Muscle of leg (tissue), 11 donors: ENCODE measurements around the gene GNE. TPM values are rescaled to one million over a fixed set of nuclear protein-coding genes. Genes with fewer than 3 reads are reported as not detected.

Source experiments
- DNase-seq: peaks from one replicate; pipeline ENCODE4 v3.0.0; 2013
- H3K27ac ChIP-seq: one replicate; pipeline ENCODE4 v1.5.1; 2013; ENCODE audit warnings: mild to moderate bottlenecking, low read length, control low read depth
- H3K27me3 ChIP-seq: one replicate; pipeline ENCODE4 v1.6.1; 2013; ENCODE audit warnings: low read length; ENCODE audit not compliant: control insufficient read depth, insufficient read depth
- H3K36me3 ChIP-seq: one replicate; pipeline ENCODE4 v1.6.1; 2013; ENCODE audit warnings: low read length; ENCODE audit not compliant: control insufficient read depth, insufficient read depth
- H3K4me1 ChIP-seq: one replicate; pipeline ENCODE4 v1.6.1; 2013; ENCODE audit warnings: low read length; ENCODE audit not compliant: control insufficient read depth, insufficient read depth
- H3K4me3 ChIP-seq: one replicate; pipeline ENCODE4 v1.5.1; 2013; ENCODE audit warnings: low read length, control low read depth
- H3K9me3 ChIP-seq: replicated peaks from 2 replicates; pipeline ENCODE4 v1.6.1; 2013; ENCODE audit warnings: low read depth, low read length; ENCODE audit not compliant: control insufficient read depth
- WGBS: methylation state at CpG from one replicate; pipeline ENCODE4 v1.1.5; 2013; ENCODE audit warnings: missing lambda C conversion rate; ENCODE audit not compliant: insufficient coverage; 5-methylcytosine and 5-hydroxymethylcytosine counted together
- polyA plus RNA-seq, 8 donors: library from polyadenylated mRNA; unstranded; fragments of 120-200 nt; gene quantifications; one replicate each; pipeline versions ENCODE4 v1.2.1 to v1.2.3, GENCODE V29; 2013; ENCODE audit warnings: inconsistent platforms in 1 of 8, low replicate concordance in 1 of 8; ENCODE audit not compliant: insufficient read length in 8 of 8, insufficient read depth in 1 of 8
- total RNA-seq: library from RNA; stranded (reverse); fragments of 120-200 nt; gene quantifications from one replicate; pipeline ENCODE4 v1.2.4, GENCODE V29; 2013

GNE gene
- total and polyA plus RNA-seq, 9 donors = 10.4 to 17.8 (median 14.5) TPM

DNA sequence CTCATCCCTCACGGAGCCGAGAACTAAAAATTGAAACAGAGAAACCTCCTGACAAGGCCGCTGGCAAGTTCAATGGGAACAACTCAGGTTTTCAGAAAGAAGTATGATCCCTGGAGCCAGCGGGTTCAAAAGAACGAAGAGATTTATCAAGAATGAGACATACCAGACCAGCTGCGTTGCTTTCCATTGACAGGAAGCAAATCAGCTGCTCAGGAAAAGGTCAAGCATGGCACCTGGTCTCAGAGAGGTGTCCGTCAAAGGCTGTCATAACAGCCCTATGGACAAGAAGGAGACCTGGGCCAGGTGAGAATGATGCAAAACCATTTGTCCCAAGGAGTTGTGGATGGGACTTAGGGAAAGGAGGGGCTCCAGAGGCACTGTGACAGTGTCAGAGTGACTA is 34.9 kb upstream of the GNE start:
- Histone ChIP-seq H3K4me3 (no peak overlapping the region), H3K36me3 (no peaks in the 10 kb centered on the region), H3K4me1 (no peaks in the 10 kb centered on the region), H3K27ac (no peak overlapping the region), H3K9me3 (no peaks in the 10 kb centered on the region), H3K27me3 (no peaks in the 10 kb centered on the region)
- no peak for DNase-seq
- WGBS = 88% methylated on average over 7 of the region's 7 CpGs

DNA sequence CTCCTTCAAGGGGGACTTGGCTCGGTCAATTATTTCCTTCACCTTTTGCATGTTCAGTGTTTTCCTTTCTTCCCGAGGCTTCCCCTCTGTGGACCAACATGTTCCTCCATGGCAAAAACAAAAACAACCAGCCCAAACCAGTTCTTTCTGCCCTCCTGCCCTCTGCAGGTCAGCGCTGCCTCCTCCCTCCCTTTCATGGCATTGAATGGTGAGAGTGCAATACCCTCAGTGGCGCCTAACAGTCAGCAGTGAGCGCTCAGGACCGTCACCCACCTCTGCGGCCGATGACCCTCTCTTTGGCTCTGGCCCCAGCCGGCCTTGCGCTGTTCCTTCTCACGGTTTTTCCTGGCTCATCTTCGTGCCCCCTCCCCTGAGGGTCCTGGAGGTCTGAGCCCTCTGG is 34.4 kb upstream of the GNE start:
- no peaks in the 10 kb centered on the region for H3K4me1 ChIP-seq
- 70% methylated on average over 11 of the region's 12 CpGs for WGBS

DNA sequence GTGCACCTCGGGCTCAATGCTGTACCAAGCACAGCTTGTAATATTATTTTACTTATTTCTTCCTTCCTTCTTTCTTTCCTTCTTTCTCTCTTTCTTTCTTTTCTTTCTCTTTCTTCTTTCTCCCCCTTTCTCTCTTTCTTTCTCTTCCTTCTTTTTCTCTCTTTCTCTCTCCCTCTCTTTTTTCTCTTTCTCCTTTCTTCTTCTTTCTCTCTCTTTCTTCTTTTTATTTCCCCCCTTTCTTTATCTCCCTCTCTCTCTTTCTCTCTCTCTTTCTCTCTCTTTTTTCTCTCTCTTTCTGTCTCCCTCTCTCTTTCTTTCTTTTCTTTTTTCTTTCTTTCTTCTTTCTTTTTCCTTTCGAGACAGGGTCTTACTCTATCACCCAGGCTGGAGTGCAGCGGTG is 32.7 kb upstream of the GNE start:
- H3K4me3 ChIP-seq = no peak overlapping the region
- H3K27ac ChIP-seq = no peak overlapping the region
- no peak for DNase-seq
- WGBS = 88% methylated on average over 3 of the region's 3 CpGs
- no peaks in the 10 kb centered on the region for H3K36me3 ChIP-seq
- no peaks in the 10 kb centered on the region for H3K9me3 ChIP-seq
- H3K27me3 ChIP-seq = no peaks in the 10 kb centered on the region
- no peaks in the 10 kb centered on the region for H3K4me1 ChIP-seq

More for the DNA sequence above, 34.4 kb upstream of the GNE start:
- DNase-seq = no peak
- Histone ChIP-seq H3K27me3 (no peaks in the 10 kb centered on the region), H3K9me3 (no peaks in the 10 kb centered on the region), H3K27ac (no peak overlapping the region), H3K36me3 (no peaks in the 10 kb centered on the region), H3K4me3 (no peak overlapping the region)

DNA sequence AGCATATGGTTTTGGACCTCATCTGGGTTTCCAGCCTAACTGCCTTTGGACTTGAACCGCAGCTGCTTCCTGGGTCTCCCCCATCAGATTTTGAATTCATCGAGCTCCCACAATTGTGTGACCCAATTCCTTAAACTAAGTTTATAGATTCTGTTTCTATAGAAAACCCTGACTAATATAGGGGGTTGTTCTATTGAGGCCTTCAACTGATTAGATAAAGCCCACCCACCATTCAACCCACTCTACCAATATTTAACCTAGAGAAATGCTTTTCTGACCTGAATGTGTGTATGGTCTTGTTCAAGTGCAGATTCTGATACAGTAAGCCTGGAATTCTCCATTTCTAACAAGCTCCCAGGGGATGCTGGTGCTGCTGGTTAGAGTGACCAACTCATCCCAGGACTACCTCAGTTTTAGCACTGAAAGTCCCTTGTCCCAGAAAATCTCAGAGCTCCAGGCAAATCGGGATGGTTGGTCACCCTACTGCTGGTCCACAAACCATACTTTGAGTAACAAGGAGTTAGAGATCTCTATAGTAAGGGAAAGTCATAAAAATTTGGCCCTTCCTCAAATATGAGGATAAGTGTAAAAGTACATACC is 31.7 kb upstream of the GNE start:
- no peak for DNase-seq

DNA sequence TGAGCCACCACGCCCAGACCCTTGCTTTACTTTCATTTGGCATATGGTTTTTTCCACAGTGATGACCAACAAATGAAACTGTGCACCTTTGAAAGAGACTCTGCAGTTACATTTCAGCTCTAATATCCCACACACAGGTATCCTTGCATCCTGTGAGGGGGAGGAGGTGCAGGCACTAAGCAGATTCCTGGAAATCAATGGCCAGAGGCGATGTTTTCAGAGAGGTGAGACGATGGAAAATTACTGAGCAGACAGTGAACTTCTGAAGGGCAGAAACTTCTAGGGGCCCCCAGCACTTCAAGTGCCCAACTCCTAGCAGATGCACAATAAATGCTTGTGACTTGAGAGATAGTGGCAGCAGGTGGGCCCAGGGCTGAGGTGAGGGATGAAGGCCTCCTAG is 29.8 kb upstream of the GNE start:
- no peaks in the 10 kb centered on the region for H3K9me3 ChIP-seq
- no peaks in the 10 kb centered on the region for H3K27me3 ChIP-seq
- H3K36me3 ChIP-seq = no peaks in the 10 kb centered on the region
- no peak for DNase-seq
- WGBS = 100% methylated on average over 2 of the region's 3 CpGs
- H3K27ac ChIP-seq = no peak overlapping the region
- no peak overlapping the region for H3K4me3 ChIP-seq
- no peaks in the 10 kb centered on the region for H3K4me1 ChIP-seq

More for the DNA sequence above, 31.7 kb upstream of the GNE start:
- no peak overlapping the region for H3K27ac ChIP-seq
- H3K4me1 ChIP-seq = no peaks in the 10 kb centered on the region
- H3K4me3 ChIP-seq = no peak overlapping the region
- WGBS = no CpG with 5 or more reads among the region's 3 CpGs
- H3K9me3 ChIP-seq = no peaks in the 10 kb centered on the region
- H3K36me3 ChIP-seq = no peaks in the 10 kb centered on the region
- H3K27me3 ChIP-seq = no peaks in the 10 kb centered on the region

DNA sequence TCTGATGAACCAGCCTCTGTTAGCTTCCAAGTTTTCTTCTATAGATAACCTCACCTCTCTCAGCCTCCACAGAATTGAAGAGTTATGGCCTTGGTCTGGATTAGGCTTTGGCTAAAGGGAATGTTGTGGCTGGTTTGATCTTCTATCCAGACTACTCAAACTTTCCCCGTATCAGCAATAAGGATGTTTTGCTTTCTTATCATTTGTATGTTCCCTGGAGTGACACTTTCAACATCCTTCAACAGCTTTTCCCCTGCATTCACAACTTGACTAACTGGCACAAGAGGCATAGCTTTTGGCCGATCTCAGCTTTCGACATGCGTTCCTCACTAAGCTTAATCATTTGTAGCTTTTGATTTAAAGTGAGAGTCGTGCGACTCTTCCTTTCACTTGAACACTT is 28.1 kb upstream of the GNE start:
- 80% methylated on average over 1 of the region's 6 CpGs for WGBS
- no peak for DNase-seq
- Histone ChIP-seq H3K27me3 (no peaks in the 10 kb centered on the region), H3K4me1 (no peaks in the 10 kb centered on the region), H3K4me3 (no peak overlapping the region), H3K27ac (no peak overlapping the region), H3K36me3 (no peaks in the 10 kb centered on the region), H3K9me3 (no peaks in the 10 kb centered on the region)

DNA sequence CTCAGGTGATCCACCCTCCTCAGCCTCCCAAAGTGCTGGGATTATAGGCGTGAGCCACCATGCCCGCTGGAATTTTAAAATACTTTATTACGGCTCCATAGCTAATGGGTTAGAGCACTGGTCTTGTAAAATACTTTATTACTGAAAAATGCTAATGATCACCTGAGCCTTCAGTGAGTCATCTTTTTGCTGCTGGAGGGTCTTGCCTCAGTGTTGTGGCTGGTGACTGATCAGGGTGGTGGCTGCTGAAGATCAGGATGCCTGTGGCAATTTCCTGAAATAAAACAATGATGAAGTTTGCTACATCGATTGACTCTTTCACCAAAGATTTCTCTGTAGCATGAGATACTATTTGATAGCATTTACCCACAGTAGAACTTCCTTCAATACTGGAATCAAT is 26.0 kb upstream of the GNE start:
- Histone ChIP-seq H3K36me3 (no peaks in the 10 kb centered on the region), H3K4me3 (no peak overlapping the region), H3K27ac (no peak overlapping the region), H3K4me1 (no peaks in the 10 kb centered on the region), H3K9me3 (no peaks in the 10 kb centered on the region), H3K27me3 (no peaks in the 10 kb centered on the region)
- DNase-seq = no peak
- no CpG with 5 or more reads among the region's 4 CpGs for WGBS

DNA sequence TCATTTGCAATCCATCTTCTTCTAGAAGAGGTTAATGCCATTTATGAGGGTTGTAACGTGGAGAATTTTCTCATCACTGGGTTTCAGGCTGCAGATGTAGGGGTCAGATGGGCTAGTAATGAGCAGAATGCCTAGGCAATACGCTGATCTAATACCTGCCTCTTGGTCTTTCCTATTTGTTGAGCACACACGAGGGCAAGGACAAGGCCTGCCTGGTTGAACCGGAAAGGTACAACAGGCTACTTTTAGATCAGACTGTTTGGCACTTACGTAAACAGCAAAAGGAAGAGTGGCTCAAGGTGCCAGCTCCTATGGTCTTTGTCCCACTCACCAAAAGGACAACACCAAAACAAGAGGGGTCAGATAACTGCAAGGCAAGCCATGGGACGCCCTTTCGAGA is 24.0 kb upstream of the GNE start:
- H3K27me3 ChIP-seq = no peaks in the 10 kb centered on the region
- no peaks in the 10 kb centered on the region for H3K4me1 ChIP-seq
- H3K36me3 ChIP-seq = no peaks in the 10 kb centered on the region
- H3K27ac ChIP-seq = no peak overlapping the region
- 78% methylated on average over 6 of the region's 7 CpGs for WGBS
- DNase-seq = no peak
- no peaks in the 10 kb centered on the region for H3K9me3 ChIP-seq
- H3K4me3 ChIP-seq = no peak overlapping the region

DNA sequence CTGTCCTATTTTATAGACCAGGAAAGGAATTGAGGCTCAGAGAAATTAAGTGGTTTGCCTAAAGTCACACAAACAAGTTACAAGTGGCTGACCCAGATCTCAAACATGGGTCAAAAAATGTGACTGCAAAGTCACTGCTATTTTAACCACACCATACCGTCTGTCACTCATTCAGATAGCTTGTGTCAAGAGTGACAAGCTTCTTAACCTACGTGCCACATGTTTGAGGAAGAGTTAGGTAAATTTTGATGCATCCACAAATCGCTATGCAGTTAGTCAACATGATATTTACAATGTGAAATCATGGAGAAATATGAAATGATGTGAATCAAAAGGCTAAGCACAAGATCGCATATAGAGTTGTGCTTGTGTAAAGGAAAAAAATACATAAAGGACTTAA is 22.7 kb upstream of the GNE start:
- H3K4me3 ChIP-seq = no peak overlapping the region
- no peak overlapping the region for H3K27ac ChIP-seq
- H3K4me1 ChIP-seq = no peaks in the 10 kb centered on the region
- H3K36me3 ChIP-seq = no peaks in the 10 kb centered on the region
- H3K27me3 ChIP-seq = no peaks in the 10 kb centered on the region
- H3K9me3 ChIP-seq = no peaks in the 10 kb centered on the region
- DNase-seq = no peak
- no CpG with 5 or more reads among the region's 4 CpGs for WGBS

DNA sequence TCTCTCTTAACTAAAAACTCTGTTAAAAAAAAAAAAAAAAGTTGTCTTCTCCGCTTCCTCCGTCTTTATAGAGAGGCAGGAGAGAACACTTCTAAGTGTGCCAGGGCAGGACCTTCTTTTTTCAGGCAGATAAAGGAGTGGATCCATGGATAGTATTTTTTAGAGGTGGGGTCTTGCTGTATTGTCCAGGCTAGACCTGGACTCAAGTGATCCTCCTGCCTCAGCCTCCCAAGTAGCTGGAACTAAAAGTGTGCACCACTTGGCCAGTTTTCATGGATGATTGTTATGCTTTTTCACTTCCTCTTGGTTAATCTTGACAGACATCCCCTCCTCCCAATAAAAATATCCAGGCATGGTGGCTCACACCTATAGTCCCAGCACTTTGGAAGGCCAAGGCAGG is 20.0 kb upstream of the GNE start:
- H3K4me3 ChIP-seq = no peak overlapping the region
- H3K27ac ChIP-seq = no peak overlapping the region
- no CpG with 5 or more reads among the region's 2 CpGs for WGBS
- no peaks in the 10 kb centered on the region for H3K9me3 ChIP-seq
- H3K4me1 ChIP-seq = no peaks in the 10 kb centered on the region
- H3K27me3 ChIP-seq = no peaks in the 10 kb centered on the region
- no peak for DNase-seq
- H3K36me3 ChIP-seq = no peaks in the 10 kb centered on the region

DNA sequence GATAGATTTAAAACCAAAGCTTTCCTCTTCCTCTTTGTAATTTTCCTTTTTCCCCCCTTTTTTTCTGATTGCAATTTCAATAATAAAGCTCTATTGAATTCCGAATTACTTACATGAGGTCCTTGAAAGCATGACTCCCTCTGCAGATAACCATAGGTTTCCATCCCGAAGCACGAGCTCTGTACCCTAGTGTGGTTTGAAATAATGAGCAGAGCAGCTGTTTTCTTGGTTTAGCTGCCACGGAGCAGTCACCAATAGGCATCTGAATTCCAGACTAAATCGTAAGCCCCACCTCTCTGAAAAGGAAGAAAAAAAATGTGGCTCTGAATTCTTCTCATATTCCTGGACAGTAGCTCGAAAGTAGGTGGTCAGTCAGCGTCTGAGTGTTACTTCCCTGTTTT is 18.5 kb upstream of the GNE start:
- Histone ChIP-seq H3K27ac (peak overlapping the region; percentile 67), H3K36me3 (no peaks in the 10 kb centered on the region), H3K4me3 (peak overlapping the region; percentile 14), H3K9me3 (no peaks in the 10 kb centered on the region), H3K27me3 (no peaks in the 10 kb centered on the region), H3K4me1 (no peaks in the 10 kb centered on the region)
- WGBS = no CpG with 5 or more reads among the region's 7 CpGs
- peak; percentile 90 for DNase-seq
